ENCODE data around the gene MFSD11.

DNA sequence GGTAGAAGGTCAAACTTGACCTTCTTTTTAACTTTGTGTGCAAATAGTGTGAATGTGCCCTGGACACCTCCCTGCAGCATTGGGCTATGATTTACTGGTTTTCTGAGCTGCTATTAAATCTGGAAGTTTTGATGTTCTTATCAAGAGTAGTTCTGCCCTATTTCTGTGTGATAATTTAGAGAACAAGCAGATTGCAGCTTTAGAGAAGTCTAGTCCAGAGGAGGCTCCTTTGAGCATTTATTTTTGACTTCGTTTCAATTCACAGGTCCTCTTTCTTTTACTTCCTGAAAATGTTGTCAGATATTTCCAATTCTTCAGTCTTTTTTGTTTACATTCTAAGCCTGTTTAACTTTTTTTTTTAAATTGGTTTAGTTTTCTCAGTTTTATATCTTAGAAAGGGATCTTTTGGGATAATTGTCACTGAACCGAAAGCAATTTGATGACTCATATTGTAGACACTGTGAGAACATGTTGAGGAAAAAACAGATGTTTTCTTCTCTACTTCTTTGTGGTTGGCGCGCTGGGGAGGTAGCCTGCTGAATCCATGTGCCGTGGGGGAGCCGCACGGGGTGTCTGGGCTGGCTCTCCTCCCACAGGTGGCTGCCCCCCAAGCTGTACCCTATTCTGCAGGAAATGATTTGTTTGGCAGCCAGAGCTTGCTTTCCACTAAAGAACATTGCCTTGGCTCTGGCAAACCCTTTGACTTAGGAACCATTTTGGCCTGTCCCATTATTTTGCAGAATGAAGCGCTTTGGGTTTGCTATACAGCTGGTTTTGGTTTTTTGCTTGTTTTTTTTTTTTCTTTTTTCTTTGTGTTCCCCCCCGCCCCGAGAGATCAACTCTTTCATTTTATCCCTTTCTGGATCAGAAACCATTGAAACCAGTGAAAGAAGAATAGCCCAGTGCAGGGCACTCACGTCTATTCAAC, 53.4 kb downstream of the MFSD11 start:
- TF ChIP-seq, protein P1, sequence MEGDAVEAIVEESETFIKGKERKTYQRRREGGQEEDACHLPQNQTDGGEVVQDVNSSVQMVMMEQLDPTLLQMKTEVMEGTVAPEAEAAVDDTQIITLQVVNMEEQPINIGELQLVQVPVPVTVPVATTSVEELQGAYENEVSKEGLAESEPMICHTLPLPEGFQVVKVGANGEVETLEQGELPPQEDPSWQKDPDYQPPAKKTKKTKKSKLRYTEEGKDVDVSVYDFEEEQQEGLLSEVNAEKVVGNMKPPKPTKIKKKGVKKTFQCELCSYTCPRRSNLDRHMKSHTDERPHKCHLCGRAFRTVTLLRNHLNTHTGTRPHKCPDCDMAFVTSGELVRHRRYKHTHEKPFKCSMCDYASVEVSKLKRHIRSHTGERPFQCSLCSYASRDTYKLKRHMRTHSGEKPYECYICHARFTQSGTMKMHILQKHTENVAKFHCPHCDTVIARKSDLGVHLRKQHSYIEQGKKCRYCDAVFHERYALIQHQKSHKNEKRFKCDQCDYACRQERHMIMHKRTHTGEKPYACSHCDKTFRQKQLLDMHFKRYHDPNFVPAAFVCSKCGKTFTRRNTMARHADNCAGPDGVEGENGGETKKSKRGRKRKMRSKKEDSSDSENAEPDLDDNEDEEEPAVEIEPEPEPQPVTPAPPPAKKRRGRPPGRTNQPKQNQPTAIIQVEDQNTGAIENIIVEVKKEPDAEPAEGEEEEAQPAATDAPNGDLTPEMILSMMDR (conservative IDR thresholded peaks at IDR 0.05; ENCODE audit: low read length) = no peak
- TF ChIP-seq EZH2phosphoT487 (IDR thresholded peaks at IDR 0.05; ENCODE audit: borderline replicate concordance) = no peak

All from Loucy (cell line).